BLaER1 treated with 17β-estradiol and CSF1 and Interleukin-3, amounts not matched to agents 10 nM and 100 nM (cell line): ENCODE results near the gene NDFIP2.

Source experiments
- H3K27ac ChIP-seq, 11 experiments: shearing (Covaris generic); formaldehyde crosslinking; 2 replicates each; pipeline ENCODE4 v1.8.1; 2022
- H3K27me3 ChIP-seq, 11 experiments: shearing (Covaris generic); formaldehyde crosslinking; 2 replicates each; pipeline ENCODE4 v1.8.1; 2022
- H3K36me3 ChIP-seq, 11 experiments: shearing (Covaris generic); formaldehyde crosslinking; 2 replicates each; pipeline ENCODE4 v1.8.1; 2022
- H3K4me1 ChIP-seq, 10 experiments: shearing (Covaris generic); formaldehyde crosslinking; 2 replicates each; pipeline ENCODE4 v1.8.1; 2022
- H3K4me2 ChIP-seq, 11 experiments: shearing (Covaris generic); formaldehyde crosslinking; 2 replicates each; pipeline ENCODE4 v1.8.1; 2022
- H3K4me3 ChIP-seq, 10 experiments: shearing (Covaris generic); formaldehyde crosslinking; 2 replicates each; pipeline ENCODE4 v1.8.1; 2022
- H3K9ac ChIP-seq, 11 experiments: shearing (Covaris generic); formaldehyde crosslinking; 2 replicates each; pipeline ENCODE4 v1.8.1; 2022
- H3K9me3 ChIP-seq, 11 experiments: shearing (Covaris generic); formaldehyde crosslinking; replicated peaks in 1 of 11; 2 replicates each; pipeline ENCODE4 v1.8.1; 2022
- H4K20me1 ChIP-seq, 11 experiments: shearing (Covaris generic); formaldehyde crosslinking; 2 replicates each; pipeline ENCODE4 v1.8.1; 2022
- Cebpa-rat ChIP-seq, 11 experiments: shearing (Covaris generic); IDR thresholded peaks; 2 replicates each; pipeline ENCODE4 v1.8.1; 2022

NDFIP2 gene

DNA sequence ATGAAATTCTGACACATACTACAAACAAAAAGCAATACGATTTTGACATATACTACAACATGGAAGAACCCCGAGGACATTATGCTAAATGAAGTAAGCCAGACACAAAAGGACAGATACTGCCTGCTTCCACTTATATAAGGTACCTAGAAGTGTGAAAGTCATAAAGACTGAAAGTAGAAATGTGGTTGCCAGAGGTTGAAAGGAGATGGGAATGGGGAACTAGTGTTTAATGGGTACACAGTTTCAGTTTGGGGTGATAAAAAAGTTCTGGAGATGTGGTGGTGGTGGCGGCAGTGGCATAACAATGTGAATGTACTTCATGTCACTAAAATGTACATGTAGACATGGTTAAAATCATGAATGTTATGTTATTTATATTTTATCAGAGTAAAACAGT lies 12.1 kb upstream of the NDFIP2 start:
- Histone ChIP-seq H3K36me3 (no peaks in the 10 kb centered on the region), H3K4me2 (no peak overlapping the region), H3K4me1 (no peaks in the 10 kb centered on the region), H3K27me3 (no peaks in the 10 kb centered on the region), H4K20me1 (no peaks in the 10 kb centered on the region), H3K27ac (no peak overlapping the region), H3K9me3 (0 out of 22 replicates have a peak, but pooled peaks cover 0 to under 1% (median 0%) of the 10 kb centered on the region in 11 experiments), H3K9ac (no peak overlapping the region), H3K4me3 (no peak overlapping the region)
- no peak for TF ChIP-seq Cebpa-rat (IDR thresholded peaks at IDR 0.05)

DNA sequence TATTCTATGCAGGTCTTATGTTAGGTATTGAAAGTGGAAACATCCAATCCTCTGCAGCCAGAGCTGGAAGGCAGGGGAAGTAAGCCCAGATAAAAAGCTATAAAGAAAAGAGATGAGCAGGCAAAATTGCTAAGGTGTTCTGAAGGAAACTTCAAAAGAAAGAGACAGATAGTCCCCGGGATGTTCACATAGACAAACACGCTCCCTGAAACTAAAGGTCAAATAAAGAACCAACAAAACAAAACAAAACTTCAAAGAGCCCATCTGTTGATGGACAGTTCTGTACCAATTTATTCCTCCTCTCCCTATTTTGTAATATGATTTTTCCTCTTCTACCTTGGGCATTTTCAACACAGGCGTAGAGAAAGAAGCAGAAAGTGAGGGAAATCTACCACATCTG lies 11.3 kb upstream of the NDFIP2 start:
- no peak overlapping the region for H3K4me3 ChIP-seq
- H3K9ac ChIP-seq = no peak overlapping the region
- H4K20me1 ChIP-seq = no peaks in the 10 kb centered on the region
- TF ChIP-seq Cebpa-rat (IDR thresholded peaks at IDR 0.05) = no peak
- no peaks in the 10 kb centered on the region for H3K27me3 ChIP-seq
- no peak overlapping the region for H3K27ac ChIP-seq
- H3K4me1 ChIP-seq = no peaks in the 10 kb centered on the region
- peaks cover 0 to 8% (median 0%) of the 10 kb centered on the region in 11 experiments; a peak in 2 of 22 replicates for H3K9me3 ChIP-seq
- no peaks in the 10 kb centered on the region for H3K36me3 ChIP-seq
- no peak overlapping the region for H3K4me2 ChIP-seq

DNA sequence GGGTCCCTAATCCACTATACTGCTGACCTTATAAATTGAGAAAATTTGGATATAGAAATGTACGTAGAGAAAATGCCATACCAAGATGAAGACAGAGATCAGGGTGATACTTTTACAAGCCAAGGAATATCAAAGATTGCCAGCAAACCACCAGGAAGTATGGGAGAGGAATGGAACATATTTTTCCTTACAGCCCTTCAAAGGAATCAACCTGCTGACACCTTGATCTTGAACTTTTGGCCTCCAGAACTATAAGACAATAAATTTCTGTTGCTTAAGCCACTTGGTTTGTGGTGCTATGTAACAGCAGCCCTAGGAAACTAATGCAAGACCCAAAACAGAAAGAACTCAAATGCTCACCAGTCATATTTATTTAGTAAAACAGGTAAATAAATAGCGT lies 10.3 kb upstream of the NDFIP2 start:
- Histone ChIP-seq H3K4me1 (no peaks in the 10 kb centered on the region), H3K9me3 (peaks cover 0 to 10% (median 0%) of the 10 kb centered on the region in 11 experiments; a peak in 4 of 22 replicates), H4K20me1 (no peaks in the 10 kb centered on the region), H3K27me3 (no peaks in the 10 kb centered on the region), H3K4me3 (no peak overlapping the region), H3K9ac (no peak overlapping the region), H3K27ac (no peak overlapping the region), H3K36me3 (no peaks in the 10 kb centered on the region), H3K4me2 (no peak overlapping the region)
- TF ChIP-seq Cebpa-rat (IDR thresholded peaks at IDR 0.05) = no peak

DNA sequence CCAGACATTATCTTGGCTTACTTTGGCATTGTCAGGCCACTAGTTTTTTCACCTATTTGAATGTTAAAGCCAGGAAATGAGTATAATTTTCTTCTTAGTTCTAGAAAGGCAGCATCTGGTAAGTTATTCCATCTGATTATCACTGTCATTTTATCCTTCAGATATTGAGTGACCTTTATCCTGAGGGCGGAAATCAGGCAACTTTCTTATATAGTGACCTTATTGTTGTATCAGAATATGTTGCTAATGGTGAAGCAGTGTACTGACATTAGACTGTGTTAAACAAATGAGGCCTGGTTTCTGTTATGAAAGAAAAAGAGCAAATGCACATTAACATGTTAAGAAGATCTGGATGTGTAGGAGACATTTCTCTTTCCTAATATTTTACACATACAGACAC lies 5.4 kb upstream of the NDFIP2 start:
- H3K36me3 ChIP-seq = no peaks in the 10 kb centered on the region
- H3K9me3 ChIP-seq = peaks cover 3 to 17% (median 6%) of the 10 kb centered on the region in 11 experiments
- no peak overlapping the region for H3K4me2 ChIP-seq
- H3K27me3 ChIP-seq = 0 out of 22 replicates have a peak, but pooled peaks cover 0 to under 1% (median 0%) of the 10 kb centered on the region in 11 experiments
- no peak for TF ChIP-seq Cebpa-rat (IDR thresholded peaks at IDR 0.05)
- no peaks in the 10 kb centered on the region for H4K20me1 ChIP-seq
- H3K4me3 ChIP-seq = no peak overlapping the region
- H3K9ac ChIP-seq = no peak overlapping the region
- peaks cover 0 to 7% (median 0%) of the 10 kb centered on the region in 10 experiments; a peak in 3 of 20 replicates for H3K4me1 ChIP-seq
- H3K27ac ChIP-seq = no peak overlapping the region

DNA sequence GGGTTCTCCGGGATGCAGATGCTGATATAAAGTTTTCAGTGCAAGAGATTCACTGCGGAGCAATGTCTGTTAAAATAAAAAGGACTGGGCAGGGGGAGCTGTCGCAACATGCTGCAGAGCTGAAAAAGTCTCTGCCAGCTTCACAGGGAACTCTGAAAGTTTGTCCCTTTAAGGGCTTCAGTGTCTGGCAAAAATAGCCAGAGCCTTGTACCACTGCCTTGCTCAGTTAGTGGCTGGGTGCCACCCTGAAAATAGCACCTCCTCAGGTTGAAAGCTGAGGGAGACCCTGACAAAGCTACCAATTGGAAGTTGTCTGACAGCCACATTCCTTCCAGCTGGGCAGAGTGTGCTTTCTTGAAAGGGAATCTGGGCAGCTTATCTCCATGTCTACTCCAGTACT lies 3.0 kb upstream of the NDFIP2 start:
- H3K9me3 ChIP-seq = peaks cover 13 to 31% (median 19%) of the 10 kb centered on the region in 11 experiments
- H3K27me3 ChIP-seq = peaks cover 0 to 14% (median 12%) of the 10 kb centered on the region in 11 experiments; a peak in 17 of 22 replicates
- no peaks in the 10 kb centered on the region for H3K36me3 ChIP-seq
- no peak for TF ChIP-seq Cebpa-rat (IDR thresholded peaks at IDR 0.05)
- no peak overlapping the region for H3K9ac ChIP-seq
- peaks cover 0 to 8% (median 5%) of the 10 kb centered on the region in 10 experiments; a peak in 6 of 20 replicates for H3K4me1 ChIP-seq
- H3K27ac ChIP-seq = no peak overlapping the region
- H3K4me3 ChIP-seq = no peak overlapping the region
- no peak overlapping the region for H3K4me2 ChIP-seq
- H4K20me1 ChIP-seq = no peaks in the 10 kb centered on the region

DNA sequence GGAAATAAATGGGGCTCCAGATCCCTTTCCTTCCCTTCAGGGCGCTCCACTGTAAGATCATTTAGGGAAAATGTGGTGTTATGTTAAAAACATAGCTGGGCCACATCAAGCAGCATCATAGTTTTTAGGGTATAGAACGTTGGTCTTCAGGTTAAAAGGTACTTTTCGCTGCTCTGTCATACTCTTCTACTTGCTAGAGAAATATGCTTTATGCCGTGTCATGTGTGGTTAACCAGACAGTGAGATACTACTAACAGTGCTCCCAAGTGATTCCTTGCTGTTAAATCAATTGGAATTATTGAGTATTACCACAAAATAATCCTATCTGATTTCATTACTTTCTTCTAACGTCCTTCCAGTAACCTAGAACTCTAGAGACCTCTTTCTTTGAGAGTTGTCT lies 1.1 kb upstream of the NDFIP2 start:
- no peak overlapping the region for H3K4me3 ChIP-seq
- H3K4me2 ChIP-seq = 0 out of 22 replicates have a peak overlapping the region, but pooled peaks of 1 of the 11 experiments have one; percentile 9
- no peak for TF ChIP-seq Cebpa-rat (IDR thresholded peaks at IDR 0.05)
- no peaks in the 10 kb centered on the region for H3K36me3 ChIP-seq
- no peak overlapping the region for H3K27ac ChIP-seq
- H3K9me3 ChIP-seq = peaks cover 13 to 26% (median 18%) of the 10 kb centered on the region in 11 experiments
- H3K9ac ChIP-seq = no peak overlapping the region
- H4K20me1 ChIP-seq = no peaks in the 10 kb centered on the region
- peaks cover 0 to 8% (median 5%) of the 10 kb centered on the region in 10 experiments; a peak in 6 of 20 replicates for H3K4me1 ChIP-seq
- H3K27me3 ChIP-seq = peaks cover 0 to 14% (median 12%) of the 10 kb centered on the region in 11 experiments; a peak in 17 of 22 replicates

DNA sequence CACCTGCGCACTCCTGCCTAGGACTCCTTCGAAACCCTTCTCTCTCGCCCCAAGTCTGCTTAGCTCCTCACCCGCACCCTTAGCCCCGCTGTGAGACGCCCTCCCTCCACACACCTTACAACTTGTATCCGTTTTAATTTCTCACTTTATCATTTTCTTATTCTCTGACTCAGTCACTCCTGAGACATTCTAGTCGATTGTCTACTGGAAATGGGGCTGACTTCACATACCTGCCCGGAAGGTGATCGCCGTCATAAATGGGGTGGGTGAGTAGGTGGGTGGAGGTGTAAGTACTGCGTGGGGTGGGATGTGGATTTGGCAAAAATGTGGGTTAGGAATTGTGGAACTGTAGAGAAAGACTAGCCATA lies 714 bp downstream of the NDFIP2 start:
- Histone ChIP-seq H3K27ac (no peak overlapping the region), H3K4me1 (peaks cover 0 to 8% (median 5%) of the 10 kb centered on the region in 10 experiments; a peak in 6 of 20 replicates), H3K4me3 (peak overlapping the region in 9 of 10 experiments; percentile 27 to 57 (median 35); a peak in 13 of 20 replicates), H4K20me1 (no peaks in the 10 kb centered on the region), H3K9ac (no peak overlapping the region), H3K4me2 (peak overlapping the region; percentile 16 to 67 (median 50); a peak in 20 of 22 replicates), H3K27me3 (peaks cover 0 to 14% (median 12%) of the 10 kb centered on the region in 11 experiments; a peak in 17 of 22 replicates), H3K36me3 (no peaks in the 10 kb centered on the region), H3K9me3 (peaks cover 13 to 24% (median 18%) of the 10 kb centered on the region in 11 experiments)
- TF ChIP-seq Cebpa-rat (IDR thresholded peaks at IDR 0.05) = no peak

DNA sequence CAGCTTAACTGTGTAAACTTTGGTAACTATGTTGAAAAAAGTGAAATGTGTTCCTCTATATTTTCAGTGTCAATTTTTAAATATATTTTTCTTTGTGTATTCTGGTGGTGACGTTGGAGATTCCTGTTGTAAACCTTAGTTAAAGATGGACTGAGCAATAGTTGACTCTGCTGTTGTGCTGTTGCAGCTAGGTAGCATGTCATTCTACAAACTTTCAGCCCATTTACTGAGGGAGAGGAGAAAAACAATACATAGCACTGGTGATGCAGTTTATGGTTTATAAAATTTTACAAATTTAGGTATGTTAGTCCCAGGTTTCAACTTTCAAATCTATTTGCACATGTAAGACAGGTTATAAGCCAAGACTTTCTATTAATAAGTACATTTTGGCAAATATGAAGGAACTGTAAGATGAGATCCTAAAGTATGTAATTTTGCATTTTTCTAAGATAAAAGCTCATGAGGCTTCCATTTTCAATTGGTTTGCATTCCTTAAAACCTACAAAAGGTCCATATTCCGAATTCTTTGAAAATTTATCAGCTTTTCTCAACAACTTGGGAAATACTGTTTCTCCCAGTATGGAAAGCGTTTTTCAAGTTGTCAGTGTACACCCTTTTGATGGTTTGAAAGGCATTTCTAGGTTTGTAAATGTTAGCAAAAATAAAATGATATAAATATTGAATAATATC lies 1.5 kb downstream of the NDFIP2 start:
- Histone ChIP-seq H4K20me1 (no peaks in the 10 kb centered on the region), H3K4me2 (no peak overlapping the region), H3K4me3 (no peak overlapping the region), H3K36me3 (no peaks in the 10 kb centered on the region), H3K9ac (no peak overlapping the region), H3K27me3 (peaks cover 0 to 14% (median 12%) of the 10 kb centered on the region in 11 experiments; a peak in 17 of 22 replicates), H3K4me1 (peaks cover 0 to 8% (median 5%) of the 10 kb centered on the region in 10 experiments; a peak in 6 of 20 replicates), H3K9me3 (peaks cover 13 to 24% (median 18%) of the 10 kb centered on the region in 11 experiments), H3K27ac (no peak overlapping the region)
- TF ChIP-seq Cebpa-rat (IDR thresholded peaks at IDR 0.05) = no peak

DNA sequence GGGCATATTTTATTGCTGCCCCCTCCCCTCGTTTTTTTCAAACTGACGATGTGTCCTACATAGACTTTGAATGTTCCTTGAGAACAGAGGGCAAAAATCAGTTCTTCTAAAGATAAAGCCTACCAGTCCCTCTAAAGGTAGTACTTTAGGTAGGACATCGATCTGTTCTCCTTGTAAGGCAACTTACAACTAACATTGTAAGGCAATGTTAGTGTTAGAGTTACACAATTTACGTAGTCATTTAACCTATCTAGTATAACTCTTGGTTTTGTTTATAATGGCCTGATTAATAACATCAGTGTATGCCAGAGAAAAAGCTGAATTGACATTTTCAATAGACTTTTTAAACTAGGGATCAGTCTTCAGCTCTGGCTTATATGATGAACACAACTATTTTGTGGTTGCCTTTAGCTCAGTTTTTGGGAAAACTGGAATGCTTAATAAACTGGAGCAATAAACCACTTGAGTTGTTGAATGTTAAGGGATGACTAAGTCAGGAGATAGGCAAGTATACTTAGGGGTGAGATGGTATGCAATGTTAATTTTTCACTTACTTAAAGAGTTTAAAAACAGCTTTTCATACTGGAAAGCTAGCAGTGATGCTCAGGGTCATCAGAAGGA lies 2.2 kb downstream of the NDFIP2 start:
- H3K4me2 ChIP-seq = no peak overlapping the region
- peaks cover 0 to 8% (median 5%) of the 10 kb centered on the region in 10 experiments; a peak in 6 of 20 replicates for H3K4me1 ChIP-seq
- no peak for TF ChIP-seq Cebpa-rat (IDR thresholded peaks at IDR 0.05)
- H4K20me1 ChIP-seq = no peaks in the 10 kb centered on the region
- H3K4me3 ChIP-seq = no peak overlapping the region
- H3K27ac ChIP-seq = no peak overlapping the region
- no peak overlapping the region for H3K9ac ChIP-seq
- peaks cover 13 to 24% (median 18%) of the 10 kb centered on the region in 11 experiments for H3K9me3 ChIP-seq
- no peaks in the 10 kb centered on the region for H3K36me3 ChIP-seq
- peaks cover 0 to 14% (median 12%) of the 10 kb centered on the region in 11 experiments; a peak in 17 of 22 replicates for H3K27me3 ChIP-seq
